ENCODE results near the gene PIGP. TPM values are rescaled to one million over a fixed set of nuclear protein-coding genes. Genes with fewer than 3 reads are reported as not detected.

PIGP gene
- total and polyA plus RNA-seq, 10 of the 15 experiments (the other 5 are each of a cell fraction or from before 2014, with no cell fraction given), result 17.0 to 65.0 (median 29.5) TPM

- TF ChIP-seq, protein P1, sequence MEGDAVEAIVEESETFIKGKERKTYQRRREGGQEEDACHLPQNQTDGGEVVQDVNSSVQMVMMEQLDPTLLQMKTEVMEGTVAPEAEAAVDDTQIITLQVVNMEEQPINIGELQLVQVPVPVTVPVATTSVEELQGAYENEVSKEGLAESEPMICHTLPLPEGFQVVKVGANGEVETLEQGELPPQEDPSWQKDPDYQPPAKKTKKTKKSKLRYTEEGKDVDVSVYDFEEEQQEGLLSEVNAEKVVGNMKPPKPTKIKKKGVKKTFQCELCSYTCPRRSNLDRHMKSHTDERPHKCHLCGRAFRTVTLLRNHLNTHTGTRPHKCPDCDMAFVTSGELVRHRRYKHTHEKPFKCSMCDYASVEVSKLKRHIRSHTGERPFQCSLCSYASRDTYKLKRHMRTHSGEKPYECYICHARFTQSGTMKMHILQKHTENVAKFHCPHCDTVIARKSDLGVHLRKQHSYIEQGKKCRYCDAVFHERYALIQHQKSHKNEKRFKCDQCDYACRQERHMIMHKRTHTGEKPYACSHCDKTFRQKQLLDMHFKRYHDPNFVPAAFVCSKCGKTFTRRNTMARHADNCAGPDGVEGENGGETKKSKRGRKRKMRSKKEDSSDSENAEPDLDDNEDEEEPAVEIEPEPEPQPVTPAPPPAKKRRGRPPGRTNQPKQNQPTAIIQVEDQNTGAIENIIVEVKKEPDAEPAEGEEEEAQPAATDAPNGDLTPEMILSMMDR (IDR thresholded peaks at IDR 0.05 in 2 of 3, conservative IDR thresholded peaks at IDR 0.05 in 1 of 3; ENCODE audit: control insufficient read depth in 2 of 3, extremely low read depth in 1 of 3, insufficient read depth in 1 of 3, low read depth in 3 of 3, low read length in 3 of 3), result no peak
- TF ChIP-seq SREBF1 (IDR thresholded peaks at IDR 0.05; ENCODE audit: low read length) (no peak), WRNIP1 (IDR thresholded peaks at IDR 0.05; ENCODE audit: borderline replicate concordance, low read depth, low read length) (no peak), SIX5 (IDR thresholded peaks at IDR 0.05; ENCODE audit: low read depth, low read length, severe bottlenecking) (no peak), TAF1 (IDR thresholded peaks at IDR 0.05; ENCODE audit: borderline replicate concordance, low read depth, low read length) (no peak)
- TF ChIP-seq, protein P2, sequence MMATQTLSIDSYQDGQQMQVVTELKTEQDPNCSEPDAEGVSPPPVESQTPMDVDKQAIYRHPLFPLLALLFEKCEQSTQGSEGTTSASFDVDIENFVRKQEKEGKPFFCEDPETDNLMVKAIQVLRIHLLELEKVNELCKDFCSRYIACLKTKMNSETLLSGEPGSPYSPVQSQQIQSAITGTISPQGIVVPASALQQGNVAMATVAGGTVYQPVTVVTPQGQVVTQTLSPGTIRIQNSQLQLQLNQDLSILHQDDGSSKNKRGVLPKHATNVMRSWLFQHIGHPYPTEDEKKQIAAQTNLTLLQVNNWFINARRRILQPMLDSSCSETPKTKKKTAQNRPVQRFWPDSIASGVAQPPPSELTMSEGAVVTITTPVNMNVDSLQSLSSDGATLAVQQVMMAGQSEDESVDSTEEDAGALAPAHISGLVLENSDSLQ (IDR thresholded peaks at IDR 0.05), result no peak
Observed at GRCh38 chr21:37057614-37058013, 15.3 kb downstream of the PIGP start (continued).

DNA sequence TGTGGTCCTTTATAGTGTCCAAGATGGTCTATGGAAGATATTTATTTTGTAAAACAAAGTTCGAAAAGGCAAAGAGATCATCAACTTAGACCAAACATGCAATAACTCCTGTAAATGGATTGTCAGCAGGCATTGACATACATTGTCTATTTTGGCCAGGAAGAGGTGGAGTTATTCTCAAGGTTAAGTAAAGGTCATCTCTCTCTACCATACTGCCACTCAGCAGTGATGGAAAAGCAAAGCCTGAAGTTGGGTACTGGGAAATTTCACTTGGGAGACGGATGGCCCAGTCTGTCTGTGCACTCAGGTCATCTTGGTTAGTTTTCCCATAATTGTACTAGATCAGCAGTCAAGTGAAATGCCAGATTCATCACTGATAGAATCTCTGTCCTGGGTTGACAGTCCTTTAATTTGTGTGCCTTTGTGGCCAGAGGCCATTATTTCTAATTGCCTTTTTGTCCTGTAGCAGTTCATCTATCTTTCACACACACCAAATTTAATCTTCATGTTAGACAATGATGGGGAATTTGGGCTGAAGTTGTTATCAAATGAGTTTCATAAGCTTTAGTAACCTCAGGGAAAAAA is 17.5 kb downstream of the PIGP start:
- Histone ChIP-seq H3K9ac (ENCODE audit: control insufficient read depth, insufficient read depth, low read length) (no peak overlapping the region), H3K4me1 (ENCODE audit: control insufficient read depth, insufficient read depth, low read length) (no peaks in the 10 kb centered on the region), H4K20me1 (ENCODE audit: control insufficient read depth, insufficient read depth) (no peaks in the 10 kb centered on the region), H3K27ac (ENCODE audit: control insufficient read depth, insufficient read depth) (no peak overlapping the region), H3K36me3 (ENCODE audit: control insufficient read depth in 2 of 2, insufficient read depth in 2 of 2, low read length in 1 of 2) (no peaks in the 10 kb centered on the region), H3K79me2 (ENCODE audit: control insufficient read depth, insufficient read depth, low read length) (no peaks in the 10 kb centered on the region), H3K9me3 (replicated peaks; ENCODE audit: control insufficient read depth, insufficient read depth, low read length) (no peaks in the 10 kb centered on the region; the same call in 2 of the 3 replicates), H3K4me2 (ENCODE audit: control insufficient read depth, insufficient read depth) (no peak overlapping the region), H2AFZ (ENCODE audit: control insufficient read depth, low read depth, low read length) (no peak overlapping the region), H3K4me3 (no peak overlapping the region), H3K27me3 (replicated peaks in 1 of 2; ENCODE audit: control insufficient read depth in 2 of 2, insufficient read depth in 2 of 2, low read length in 1 of 2) (no peaks in the 10 kb centered on the region)
- POLR2A ChIA-PET, result no interaction called here
- FAIRE-seq (no peak), ATAC-seq (no peak), DNase-seq (ENCODE audit: low read depth, low spot score) (no peak)
- no TSS peak for BruUV-seq (replicated peaks)
- in situ Hi-C loops (cut with MboI) (no loop called here), intact Hi-C loops (cut with micrococcal nuclease; ENCODE audit: unreplicated experiment) (no loop called here)
- CTCF ChIA-PET, result interaction anchor here (0.6 to 0.9 kb wide), 2 partner anchors 11 to 1073 kb away, joined by 3 to 5 read pairs; no protein-coding TSS in a partner anchor
- WGBS (ENCODE audit: insufficient coverage, insufficient replicate concordance, low lambda C conversion rate, missing lambda C conversion rate), result 27% methylated on average over 2 of the region's 2 CpGs
- SMC1A ChIA-PET (ENCODE audit: uncharacterized antibody, unreplicated experiment), result no interaction called here
- RAD21 ChIA-PET (ENCODE audit: unreplicated experiment), result no interaction called here
- no peak for TF ChIP-seq ZNF207 (IDR thresholded peaks at IDR 0.05; ENCODE audit: borderline replicate concordance)
- no peak for TF ChIP-seq BCL11A (IDR thresholded peaks at IDR 0.05; ENCODE audit: low read depth, low read length)
- no peak for TF ChIP-seq CHD2 (IDR thresholded peaks at IDR 0.05; ENCODE audit: borderline replicate concordance, low read depth, low read length)
- TF ChIP-seq RAD21 (IDR thresholded peaks at IDR 0.05; ENCODE audit: insufficient read depth, low read depth, low read length), result no peak
- TF ChIP-seq POLR2A (IDR thresholded peaks at IDR 0.05; ENCODE audit: low read depth, low read length), result no peak
- no peak for TF ChIP-seq ZBTB4 (CRISPR knock-in tag; IDR thresholded peaks at IDR 0.05)
- TF ChIP-seq ZNF384 (IDR thresholded peaks at IDR 0.05; ENCODE audit: borderline replicate concordance, low read depth, low read length), result no peak
- TF ChIP-seq CBX5 (IDR thresholded peaks at IDR 0.05; ENCODE audit: low read depth), result no peak
- TF ChIP-seq E2F4 (IDR thresholded peaks at IDR 0.05; ENCODE audit: low read depth, low read length), result no peak
- TF ChIP-seq HDAC6 (IDR thresholded peaks at IDR 0.05; ENCODE audit: unreplicated experiment), result no peak
- no peak for TF ChIP-seq LARP7 (IDR thresholded peaks at IDR 0.05)
